Measurements from ENCODE around the gene CIAPIN1.
"Not testable (repeated sequence)": the region's sequence is repeated elsewhere in the genome, so short reads cannot be mapped to it uniquely, and the experiment has no call there.

Gene CIAPIN1

DNA sequence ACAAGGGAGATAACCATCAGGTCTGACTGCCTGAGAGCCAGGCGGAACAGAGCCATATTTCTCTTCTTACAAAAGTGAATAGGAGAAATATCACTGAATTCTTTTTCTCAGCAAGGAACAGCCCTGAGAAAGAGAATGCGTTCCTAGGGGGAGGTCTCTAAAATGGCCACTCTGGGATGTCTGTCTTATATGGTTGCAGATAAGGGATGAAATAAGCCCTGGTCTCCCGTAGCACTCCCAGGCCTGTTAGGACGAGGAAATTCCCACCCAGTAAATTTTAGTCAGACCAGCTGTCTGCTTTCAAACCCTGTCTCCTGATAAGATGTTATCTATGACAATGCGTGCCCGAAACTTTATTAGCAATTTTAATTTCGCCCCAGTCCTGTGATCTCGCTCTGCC is 7.2 kb downstream of the CIAPIN1 start:
- DNase-seq = not testable (repeated sequence)

GRCh38 chr16:57435838-57436237 is 11.3 kb downstream of the CIAPIN1 start:
- no peak for DNase-seq

DNA sequence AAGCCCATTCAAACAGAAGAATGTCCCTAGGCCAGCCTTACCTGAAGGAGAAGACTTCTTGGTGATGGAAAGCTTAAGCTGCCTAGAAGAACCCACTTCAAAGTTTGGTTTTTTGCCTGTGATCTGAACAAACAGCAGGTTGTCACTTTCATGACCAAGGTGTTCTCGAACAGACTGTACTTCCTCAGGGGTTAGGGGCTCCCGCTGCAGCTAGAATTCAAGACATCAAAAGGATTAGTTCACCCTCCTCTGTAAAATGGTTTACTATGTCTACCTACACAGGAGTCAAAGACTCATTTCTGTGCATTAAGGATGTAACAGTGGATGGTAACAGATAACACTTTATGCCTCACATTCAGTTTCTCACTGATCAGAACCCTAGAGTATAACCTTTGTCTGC is 13.2 kb downstream of the CIAPIN1 start:
- DNase-seq = no peak

GRCh38 chr16:57432989-57433388 is 14.2 kb downstream of the CIAPIN1 start:
- no peak for DNase-seq

DNA sequence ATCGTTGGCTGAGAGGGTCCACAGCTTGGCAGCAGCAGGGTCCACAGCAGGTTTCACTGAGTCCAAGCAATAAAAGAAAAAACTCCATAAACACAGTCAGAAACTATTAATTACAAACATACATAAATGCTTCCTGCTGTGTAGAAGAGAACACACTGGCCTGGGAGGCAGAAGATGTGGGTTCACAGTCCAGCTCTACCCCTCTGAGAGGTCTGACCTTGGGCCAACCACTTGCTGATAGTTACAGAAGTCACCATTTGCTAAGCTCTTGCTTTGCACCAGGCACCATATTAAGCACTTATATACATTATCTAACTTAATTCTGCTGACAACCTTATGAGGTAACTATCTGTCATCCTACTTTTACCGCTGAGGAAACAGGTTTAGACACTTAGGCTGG is 14.7 kb downstream of the CIAPIN1 start:
- no peak for DNase-seq

DNA sequence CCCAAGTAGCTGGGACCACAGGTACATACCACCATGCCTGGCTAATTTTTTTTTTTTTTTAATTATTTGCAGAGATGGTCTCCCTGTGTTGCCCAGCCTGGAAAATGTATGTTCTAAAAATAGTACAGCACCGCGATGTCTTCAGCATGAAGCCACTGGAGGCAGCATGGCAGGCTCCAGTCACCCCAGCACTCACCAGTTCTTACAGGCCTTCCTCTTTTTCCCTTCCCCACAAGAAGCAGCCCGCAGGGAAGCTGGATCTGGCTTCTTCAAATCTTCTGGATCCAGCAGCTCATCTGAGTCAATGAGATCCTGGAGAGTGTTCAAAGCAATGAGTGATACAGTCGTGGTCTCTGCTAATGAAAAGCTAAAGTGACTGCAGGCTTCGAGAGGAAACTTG is 16.2 kb downstream of the CIAPIN1 start:
- no peak for DNase-seq

DNA sequence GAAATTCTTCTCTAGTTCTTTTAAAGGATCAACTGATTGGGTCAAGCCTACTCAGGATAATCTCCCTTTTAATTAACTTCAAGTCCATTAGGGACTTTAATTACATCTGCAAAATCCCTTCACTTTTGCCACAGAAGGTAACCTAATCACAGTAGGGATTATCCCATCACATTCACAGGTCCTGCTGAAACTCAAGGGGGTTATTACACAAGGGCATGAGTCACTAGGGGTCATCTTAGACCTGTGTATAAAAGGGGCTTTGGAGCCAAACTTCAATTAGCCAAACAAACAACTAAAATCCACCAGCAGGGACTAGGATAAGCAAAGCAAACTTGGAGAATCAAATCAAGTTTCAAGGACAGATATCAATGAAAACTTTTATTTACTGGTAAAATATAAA is 19.4 kb downstream of the CIAPIN1 start:
- DNase-seq = no peak

GRCh38 chr16:57427307-57427706 is 19.9 kb downstream of the CIAPIN1 start:
- DNase-seq = no peak

DNA sequence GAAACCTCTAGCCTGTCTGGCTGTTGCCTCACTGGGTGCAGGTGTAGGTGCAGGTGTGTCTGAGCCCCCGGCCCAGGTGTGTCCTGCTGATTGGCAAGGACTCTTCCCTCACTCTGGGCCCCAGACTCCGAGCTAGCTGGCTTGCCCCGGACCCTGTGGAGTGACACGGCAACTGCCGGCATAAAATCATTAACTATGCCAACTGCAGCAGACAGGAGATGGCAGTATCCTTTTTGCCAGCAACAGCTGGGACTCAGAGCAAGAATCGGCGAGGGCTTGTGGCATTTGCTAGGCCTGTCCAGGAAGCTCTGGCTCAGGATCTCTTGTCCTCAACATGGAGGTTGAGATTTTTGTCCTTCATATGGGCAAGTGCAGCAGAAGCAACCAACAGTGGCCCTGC is 20.8 kb downstream of the CIAPIN1 start:
- no peak for DNase-seq

DNA sequence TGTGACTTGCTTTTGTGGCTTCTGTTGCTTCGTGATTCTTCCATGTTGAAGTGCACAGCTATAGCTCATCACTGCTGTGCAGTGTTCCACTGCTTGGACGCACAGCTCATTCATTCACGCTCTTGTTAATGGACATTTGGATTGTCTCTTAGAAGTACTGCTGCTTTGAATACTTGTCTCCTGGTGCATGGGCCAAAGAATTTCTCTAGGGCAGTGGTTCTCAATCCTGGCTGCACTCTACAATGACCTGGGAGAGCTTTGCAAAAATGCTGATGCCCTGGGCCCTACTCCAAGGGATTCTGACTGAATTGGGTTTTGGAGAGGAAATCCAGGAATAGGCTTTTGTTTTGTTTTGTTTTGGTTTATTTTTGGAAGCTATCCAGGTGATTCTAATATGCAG is 22.6 kb downstream of the CIAPIN1 start:
- DNase-seq = no peak

DNA sequence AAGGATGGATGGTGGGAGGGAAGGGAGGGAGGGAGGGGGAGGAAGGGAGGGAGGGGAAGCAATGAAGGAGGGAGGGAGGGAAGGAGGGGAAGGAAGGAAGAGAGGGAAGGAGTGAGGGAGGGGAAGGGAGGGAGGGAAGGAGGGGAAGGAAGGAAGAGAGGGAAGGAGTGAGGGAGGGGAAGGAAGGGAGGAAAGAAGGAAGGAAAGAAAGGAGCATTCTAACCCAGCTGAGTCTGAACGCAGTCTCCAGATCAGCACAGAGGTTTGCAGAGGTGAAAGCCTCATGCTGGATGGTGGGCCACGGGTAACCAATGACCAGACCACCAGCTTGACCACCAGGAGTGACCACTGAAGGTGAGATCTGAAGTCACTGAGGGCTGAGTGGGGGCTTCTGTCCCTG is 24.0 kb downstream of the CIAPIN1 start:
- DNase-seq = no peak

DNA sequence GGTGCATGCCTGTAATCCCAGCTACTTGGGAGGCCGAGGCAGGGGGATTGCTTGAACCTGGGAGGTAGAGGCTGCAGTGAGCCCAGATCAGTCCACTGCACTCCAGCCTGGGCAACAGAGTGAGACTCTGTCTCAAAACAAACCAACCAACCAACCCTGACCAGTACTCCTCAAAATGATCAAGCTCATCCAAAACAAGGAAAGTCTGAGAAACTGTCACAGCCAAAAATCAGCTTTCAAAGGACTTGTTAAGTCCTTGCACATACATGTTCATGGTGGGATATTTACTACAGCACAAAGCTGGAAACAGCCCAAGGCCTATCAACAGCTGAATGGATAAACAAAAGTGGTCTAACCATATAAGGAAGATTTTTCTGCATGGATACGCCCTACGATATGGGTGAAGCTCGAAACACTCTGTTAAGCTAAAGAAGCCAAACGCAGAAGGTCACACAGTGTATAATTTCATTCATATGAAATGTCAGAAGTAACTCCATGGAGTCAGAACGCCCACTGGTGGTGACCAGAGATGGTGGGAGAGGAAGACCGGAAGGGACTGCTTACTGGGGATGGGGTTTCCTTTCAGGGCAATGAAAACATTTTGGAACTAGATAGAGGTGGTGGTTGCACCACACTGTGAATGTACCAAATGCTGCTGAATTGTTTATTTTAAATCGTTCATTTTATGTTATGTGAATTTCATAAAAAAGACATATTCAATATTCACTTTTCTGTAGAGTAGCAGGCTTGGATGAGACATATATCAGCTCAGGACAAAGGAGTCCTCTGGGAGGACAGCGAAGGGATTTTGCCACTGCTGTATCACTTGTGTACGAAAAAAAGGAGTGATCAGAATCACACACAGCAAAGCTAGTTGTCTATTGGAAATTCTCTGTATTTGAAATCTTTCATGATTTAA is 24.9 kb downstream of the CIAPIN1 start:
- DNase-seq = no peak

DNA sequence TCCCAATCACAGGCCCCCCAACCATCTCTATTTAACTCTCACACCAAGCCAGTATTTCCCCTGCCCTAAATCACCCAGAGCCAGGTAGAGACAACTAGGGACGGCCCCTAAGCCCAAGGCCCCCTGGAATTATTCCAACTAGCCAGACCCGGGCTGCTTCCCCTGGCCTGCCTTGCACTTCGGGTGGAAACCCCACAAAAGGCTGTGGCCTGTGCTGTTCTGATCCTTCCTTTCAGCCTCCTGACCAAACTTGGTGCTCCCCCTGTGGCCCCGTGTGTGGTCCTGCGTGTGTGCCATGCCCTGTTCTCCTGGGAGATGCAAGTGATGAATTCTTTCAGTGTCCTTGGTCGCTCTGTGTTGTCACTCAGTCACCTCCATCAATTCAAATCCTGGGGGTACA is 27.7 kb downstream of the CIAPIN1 start:
- DNase-seq = no peak

- DNase-seq = no peak
Measured at GRCh38 chr16:57416084-57416483, 31.1 kb downstream of the CIAPIN1 start.

- DNase-seq = no peak
Measured at GRCh38 chr16:57413733-57414132, 33.5 kb downstream of the CIAPIN1 start.

DNA sequence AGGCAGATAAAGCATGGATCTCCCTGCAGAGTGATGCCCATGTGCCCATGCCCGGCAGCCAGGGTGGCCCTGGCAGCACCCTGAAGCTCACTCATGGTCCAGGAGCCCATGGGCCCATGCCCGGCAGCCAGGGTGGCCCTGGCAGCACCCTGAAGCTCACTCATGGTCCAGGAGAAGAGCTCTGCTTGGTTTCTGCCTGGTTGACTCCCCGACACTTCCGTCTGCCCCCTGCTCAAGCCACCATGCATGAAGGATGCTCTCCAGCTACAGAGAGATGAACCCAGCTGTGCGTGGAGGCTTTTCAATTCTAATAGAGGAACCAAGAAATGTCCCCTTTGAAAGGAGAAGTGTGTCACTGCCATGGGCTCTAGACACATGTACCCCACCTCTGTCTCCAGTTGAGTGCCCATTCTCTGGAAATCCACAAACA is 33.9 kb downstream of the CIAPIN1 start:
- no peak for DNase-seq

DNA sequence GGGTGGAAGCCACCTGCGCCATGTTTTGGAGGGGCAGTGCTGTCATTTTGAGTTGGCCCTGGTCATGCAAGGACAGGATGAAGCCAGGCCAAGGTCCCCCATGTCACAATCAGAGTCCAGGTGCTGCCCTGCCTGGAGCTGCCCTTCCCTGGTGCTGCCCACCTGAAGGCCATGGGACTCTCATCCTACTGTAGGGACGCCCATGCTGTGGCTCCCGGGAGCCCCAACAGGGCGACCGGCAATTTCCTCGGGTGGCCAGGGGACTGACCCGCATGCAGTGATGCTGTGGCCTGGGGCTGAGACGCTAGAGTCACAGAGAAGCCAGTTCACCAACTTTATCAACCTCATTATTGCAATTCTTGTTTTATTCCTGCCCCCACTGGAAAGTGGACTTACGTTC is 34.6 kb downstream of the CIAPIN1 start:
- no peak for DNase-seq

DNA sequence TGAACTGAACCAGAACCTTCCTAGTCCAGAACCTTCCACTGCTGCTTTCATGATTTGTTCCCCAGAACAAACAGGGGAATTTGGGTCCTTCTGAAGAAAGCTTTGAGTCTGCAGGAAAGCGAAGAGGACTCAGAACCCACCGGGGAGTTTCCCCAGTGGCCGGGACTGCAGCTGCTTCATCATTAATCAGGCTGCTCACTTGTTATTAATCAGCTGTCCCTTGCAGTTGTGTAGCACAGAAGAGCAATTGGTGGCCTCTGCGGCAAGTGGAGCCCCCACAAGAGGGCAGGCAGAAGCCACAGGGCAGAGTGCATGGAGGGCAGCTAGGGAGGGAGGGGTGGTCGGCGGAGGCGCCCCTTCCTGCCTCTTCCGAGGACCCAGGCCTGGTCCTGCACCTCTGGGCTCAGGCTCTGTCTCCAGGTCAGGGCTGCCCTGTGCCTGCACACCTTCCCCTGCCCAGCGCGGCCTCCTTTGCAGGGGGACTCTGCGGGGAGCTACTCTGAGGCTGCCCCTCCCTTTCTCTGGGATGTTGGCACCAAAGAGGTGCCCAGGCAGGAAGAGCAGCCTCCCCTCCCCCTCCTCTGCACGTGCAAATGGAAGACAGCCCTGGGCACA is 35.7 kb downstream of the CIAPIN1 start:
- DNase-seq = no peak

DNA sequence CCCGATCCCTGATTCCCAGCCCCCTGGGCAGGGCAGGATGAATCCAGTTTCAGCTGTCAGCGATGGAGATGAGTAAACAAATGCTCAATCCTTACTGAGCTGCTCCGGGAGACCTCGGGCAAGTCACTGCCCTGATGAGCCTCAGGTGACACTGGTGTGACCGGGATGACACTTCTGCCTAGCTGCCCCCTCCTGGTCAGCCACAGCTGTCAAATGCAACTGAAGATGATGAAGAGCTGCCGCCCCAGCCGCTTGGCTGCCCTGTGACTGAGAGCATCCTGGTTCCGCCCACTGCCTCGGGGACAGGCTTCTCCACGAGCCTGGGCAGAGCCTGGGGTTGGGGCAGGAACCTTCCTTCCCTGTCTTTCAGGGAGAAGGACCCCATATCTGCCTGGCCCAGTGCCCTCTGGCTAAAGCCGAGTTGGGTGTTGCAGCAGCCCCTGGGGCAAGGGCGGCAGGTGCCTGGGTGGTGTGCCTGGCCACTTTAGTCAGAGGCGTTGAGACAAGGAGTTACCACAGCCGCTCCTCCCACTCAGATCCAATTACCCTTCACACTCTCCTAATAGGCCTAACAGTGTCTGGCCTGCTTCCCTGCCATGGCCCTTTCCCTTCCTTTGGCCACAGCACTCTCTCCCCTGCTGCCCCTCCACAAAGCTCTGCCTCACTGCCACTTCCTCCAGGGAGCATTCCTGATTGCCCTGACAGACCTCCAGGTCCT is 37.2 kb downstream of the CIAPIN1 start:
- DNase-seq = no peak

GRCh38 chr16:57409065-57409464 is 38.1 kb downstream of the CIAPIN1 start:
- DNase-seq = no peak

GRCh38 chr16:57407521-57408353 is 39.4 kb downstream of the CIAPIN1 start:
- no peak for DNase-seq

DNA sequence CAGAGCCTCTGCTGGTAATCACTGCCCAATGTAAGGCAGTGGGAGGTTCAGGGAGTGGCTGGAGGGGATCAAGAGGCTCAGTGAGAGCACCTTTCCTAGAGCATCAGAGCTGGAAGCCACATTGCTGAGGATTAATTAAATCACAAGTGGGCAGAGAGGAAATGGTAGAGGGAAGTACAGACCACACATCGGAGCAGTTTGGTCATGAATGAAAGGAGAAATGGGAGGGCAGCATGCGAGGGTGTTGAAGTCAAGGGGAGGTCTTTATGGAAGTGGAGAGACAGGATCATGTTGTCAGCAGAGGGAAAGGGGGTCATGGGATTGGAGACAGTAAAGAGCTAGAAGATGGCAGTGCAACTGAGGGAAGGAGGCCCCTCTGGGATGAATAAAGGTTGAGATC is 40.3 kb downstream of the CIAPIN1 start:
- no peak for DNase-seq

DNA sequence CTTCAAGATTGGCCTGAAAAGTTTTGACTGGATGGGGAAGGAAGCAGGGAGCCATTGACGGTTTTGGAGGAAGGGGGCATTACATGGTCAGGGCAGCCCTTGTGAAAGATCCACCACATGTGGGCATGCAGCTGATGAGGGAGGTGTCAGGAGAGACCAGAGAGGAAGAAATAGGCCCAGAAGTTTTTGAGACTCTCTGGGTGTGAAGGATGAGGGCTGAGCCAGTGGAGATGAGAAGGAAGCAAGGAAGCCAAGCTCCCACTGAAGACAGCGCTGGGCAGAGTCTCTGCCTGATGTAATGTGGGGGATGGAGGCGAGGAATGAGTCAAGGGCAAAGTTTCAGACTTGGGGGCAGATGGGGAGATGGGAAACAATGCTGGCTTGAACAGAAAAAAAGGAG is 42.1 kb downstream of the CIAPIN1 start:
- no peak for DNase-seq

All from activated naive CD4-positive, alpha-beta T cell treated with anti-CD3 and anti-CD28 coated beads, Interleukin-2, amount 50 U/mL, for 16 hours (primary cell).